RWPE1 (cell line): ENCODE measurements around the gene FRMD5.

ENCODE experiments used
- CTCF ChIA-PET: fragments of 350-600 bp; sonication (Branson Sonifier 250); formaldehyde crosslinking; extraction: SDS; loops from one replicate; lab custom pipeline; 2021; lab: Yijun Ruan, JAX
- POLR2A ChIA-PET: fragments of 400-600 bp; formaldehyde crosslinking; extraction: SDS; loops from one replicate; lab custom pipeline; 2020; ENCODE audit warnings: antibody characterized with exemption; ENCODE audit not compliant: low non-redundant PET; lab: Yijun Ruan, JAX
- DNase-seq: peaks from one replicate; pipeline ENCODE4 v3.0.0; 2012; ENCODE audit warnings: low spot score
- H3K27ac ChIP-seq: fragments of 450-650 bp; 2 replicates; pipeline ENCODE4 v1.5.1; 2017
- TF ChIP-seq, protein P1 (sequence below): fragments of 450-650 bp; conservative IDR thresholded peaks from 2 replicates; pipeline ENCODE4 v1.5.1; 2017; ENCODE audit warnings: low read depth, mild to moderate bottlenecking

The FRMD5 gene

GRCh38 chr15:43975770-43976169 lies 219.3 kb downstream of the FRMD5 start:
- ChIA-PET POLR2A (no interaction called here), CTCF (no interaction called here)
- no peak for DNase-seq
- no peak overlapping the region for H3K27ac ChIP-seq
- TF ChIP-seq, protein P1, sequence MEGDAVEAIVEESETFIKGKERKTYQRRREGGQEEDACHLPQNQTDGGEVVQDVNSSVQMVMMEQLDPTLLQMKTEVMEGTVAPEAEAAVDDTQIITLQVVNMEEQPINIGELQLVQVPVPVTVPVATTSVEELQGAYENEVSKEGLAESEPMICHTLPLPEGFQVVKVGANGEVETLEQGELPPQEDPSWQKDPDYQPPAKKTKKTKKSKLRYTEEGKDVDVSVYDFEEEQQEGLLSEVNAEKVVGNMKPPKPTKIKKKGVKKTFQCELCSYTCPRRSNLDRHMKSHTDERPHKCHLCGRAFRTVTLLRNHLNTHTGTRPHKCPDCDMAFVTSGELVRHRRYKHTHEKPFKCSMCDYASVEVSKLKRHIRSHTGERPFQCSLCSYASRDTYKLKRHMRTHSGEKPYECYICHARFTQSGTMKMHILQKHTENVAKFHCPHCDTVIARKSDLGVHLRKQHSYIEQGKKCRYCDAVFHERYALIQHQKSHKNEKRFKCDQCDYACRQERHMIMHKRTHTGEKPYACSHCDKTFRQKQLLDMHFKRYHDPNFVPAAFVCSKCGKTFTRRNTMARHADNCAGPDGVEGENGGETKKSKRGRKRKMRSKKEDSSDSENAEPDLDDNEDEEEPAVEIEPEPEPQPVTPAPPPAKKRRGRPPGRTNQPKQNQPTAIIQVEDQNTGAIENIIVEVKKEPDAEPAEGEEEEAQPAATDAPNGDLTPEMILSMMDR = no peak

- CTCF ChIA-PET = no interaction called here
- TF ChIP-seq, protein P1 = no peak
- no peak overlapping the region for H3K27ac ChIP-seq
- POLR2A ChIA-PET = no interaction called here
- no peak for DNase-seq
These were observed 219.7 kb downstream of the FRMD5 start for GRCh38 chr15:43975326-43975725.

DNA sequence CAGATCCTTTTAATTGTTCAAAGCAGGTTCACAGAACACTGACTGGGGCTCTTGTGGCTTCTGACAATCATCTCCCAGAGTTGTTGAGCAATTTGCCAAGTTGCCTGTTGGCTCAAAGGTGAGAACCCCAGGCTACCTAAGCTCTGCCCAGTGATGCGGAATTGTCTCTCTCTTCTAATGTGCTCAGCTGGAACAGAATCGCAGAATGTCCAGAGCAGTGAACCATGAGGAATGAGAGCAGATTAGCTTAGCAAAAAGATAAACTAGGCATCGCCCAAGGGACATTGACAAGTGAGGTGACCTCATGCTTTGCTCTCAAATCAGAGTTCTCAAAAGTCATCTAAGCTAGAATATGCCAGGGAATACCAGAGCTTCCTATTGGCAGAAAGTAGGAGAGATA lies 220.2 kb downstream of the FRMD5 start:
- TF ChIP-seq, protein P1 = no peak
- DNase-seq = no peak
- ChIA-PET POLR2A (no interaction called here), CTCF (no interaction called here)
- no peak overlapping the region for H3K27ac ChIP-seq

GRCh38 chr15:43969802-43970375 lies 225.2 kb downstream of the FRMD5 start:
- CTCF ChIA-PET = no interaction called here
- POLR2A ChIA-PET = no interaction called here
- no peak overlapping the region for H3K27ac ChIP-seq
- TF ChIP-seq, protein P1 = no peak
- no peak for DNase-seq

DNA sequence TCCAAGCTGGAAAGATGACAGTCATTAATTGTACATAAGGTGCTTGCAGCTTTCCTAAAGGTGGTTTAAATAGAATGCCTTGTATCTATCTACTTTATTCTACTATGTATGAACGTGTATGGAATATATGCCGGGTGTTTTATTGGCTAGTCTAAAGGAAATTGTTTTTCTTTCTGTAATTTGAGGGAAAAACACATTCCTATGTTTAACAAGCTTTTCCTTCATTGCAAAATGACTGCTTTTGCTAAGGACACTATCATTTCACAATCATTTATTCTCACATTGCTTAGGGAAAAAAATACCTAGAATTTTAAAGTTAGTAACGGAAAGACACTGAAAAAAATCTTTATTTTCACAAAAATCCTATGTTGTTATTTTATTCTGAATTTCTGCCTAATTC lies 226.5 kb downstream of the FRMD5 start:
- ChIA-PET CTCF (interaction anchor here (0.6 to 0.7 kb wide), 2 partner anchors 12 to 41 kb away, joined by 3 to 4 read pairs; no protein-coding TSS in a partner anchor), POLR2A (no interaction called here)
- TF ChIP-seq, protein P1 = no peak
- no peak for DNase-seq
- no peak overlapping the region for H3K27ac ChIP-seq

- DNase-seq = no peak
- ChIA-PET POLR2A (no interaction called here), CTCF (no interaction called here)
- TF ChIP-seq, protein P1 = no peak
- H3K27ac ChIP-seq = no peak overlapping the region
These were observed 228.4 kb downstream of the FRMD5 start for GRCh38 chr15:43966646-43967045.
